GM08714 (cell line): Measurements from ENCODE around the gene RARA.
"Not testable (repeated sequence)": the region's sequence is repeated elsewhere in the genome, so short reads cannot be mapped to it uniquely, and the experiment has no call there.

Experiments
- H3K4me3 ChIP-seq: fragments of 200-500 bp; sonication (Bioruptor generic); 2 replicates; pipeline ENCODE4 v1.5.1; 2014; ENCODE audit warnings: mild to moderate bottlenecking, low read length, inconsistent platforms
- ZNF274 ChIP-seq: IDR thresholded peaks from 2 replicates; pipeline ENCODE4 v1.6.1; 2012; ENCODE audit warnings: mild to moderate bottlenecking, low read depth, low read length

RARA gene

GRCh38 chr17:40287494-40288369, 21.2 kb upstream of the RARA start, which contains the start of gene CDC6:
Gene CDC6 (plus strand): TSS chr17:40287879. CDS start chr17:40289421, 1,542 bp downstream.
- H3K4me3 ChIP-seq = peak within 1 kb of the TSS; percentile 77
- TF ChIP-seq ZNF274 = no peak

GRCh38 chr17:40290629-40291280, 18.2 kb upstream of the RARA start:
- TF ChIP-seq ZNF274 = no peak
- H3K4me3 ChIP-seq = no peak overlapping the region

GRCh38 chr17:40291281-40291664, 17.7 kb upstream of the RARA start:
- TF ChIP-seq ZNF274 = no peak
- H3K4me3 ChIP-seq = no peak overlapping the region

- no peak overlapping the region for H3K4me3 ChIP-seq
- TF ChIP-seq ZNF274 = no peak
Measured at GRCh38 chr17:40293363-40293762, 15.6 kb upstream of the RARA start.

GRCh38 chr17:40295488-40296436, 13.2 kb upstream of the RARA start:
- no peak overlapping the region for H3K4me3 ChIP-seq
- TF ChIP-seq ZNF274 = no peak

GRCh38 chr17:40297511-40297910, 11.5 kb upstream of the RARA start:
- H3K4me3 ChIP-seq = no peak overlapping the region
- no peak for TF ChIP-seq ZNF274

- no peak for TF ChIP-seq ZNF274
- no peak overlapping the region for H3K4me3 ChIP-seq
Measured at GRCh38 chr17:40298726-40299125, 10.3 kb upstream of the RARA start.

GRCh38 chr17:40299159-40299757, 9.7 kb upstream of the RARA start:
- not testable (repeated sequence) for H3K4me3 ChIP-seq

- no peak overlapping the region for H3K4me3 ChIP-seq
- TF ChIP-seq ZNF274 = no peak
Measured at GRCh38 chr17:40301315-40301714, 7.7 kb upstream of the RARA start.

- no peak for TF ChIP-seq ZNF274
- no peak overlapping the region for H3K4me3 ChIP-seq
Measured at GRCh38 chr17:40303009-40303657, 5.8 kb upstream of the RARA start.

GRCh38 chr17:40303708-40304551, 5.0 kb upstream of the RARA start:
- TF ChIP-seq ZNF274 = no peak
- H3K4me3 ChIP-seq = no peak overlapping the region

- not testable (repeated sequence) for H3K4me3 ChIP-seq
Measured at GRCh38 chr17:40304552-40304863, 4.5 kb upstream of the RARA start.

GRCh38 chr17:40304866-40305265, 4.1 kb upstream of the RARA start:
- not testable (repeated sequence) for H3K4me3 ChIP-seq

GRCh38 chr17:40306395-40306794, 2.6 kb upstream of the RARA start:
- no peak overlapping the region for H3K4me3 ChIP-seq
- TF ChIP-seq ZNF274 = no peak
